ENCODE results near the gene TAF11L14.

Gene TAF11L14

DNA sequence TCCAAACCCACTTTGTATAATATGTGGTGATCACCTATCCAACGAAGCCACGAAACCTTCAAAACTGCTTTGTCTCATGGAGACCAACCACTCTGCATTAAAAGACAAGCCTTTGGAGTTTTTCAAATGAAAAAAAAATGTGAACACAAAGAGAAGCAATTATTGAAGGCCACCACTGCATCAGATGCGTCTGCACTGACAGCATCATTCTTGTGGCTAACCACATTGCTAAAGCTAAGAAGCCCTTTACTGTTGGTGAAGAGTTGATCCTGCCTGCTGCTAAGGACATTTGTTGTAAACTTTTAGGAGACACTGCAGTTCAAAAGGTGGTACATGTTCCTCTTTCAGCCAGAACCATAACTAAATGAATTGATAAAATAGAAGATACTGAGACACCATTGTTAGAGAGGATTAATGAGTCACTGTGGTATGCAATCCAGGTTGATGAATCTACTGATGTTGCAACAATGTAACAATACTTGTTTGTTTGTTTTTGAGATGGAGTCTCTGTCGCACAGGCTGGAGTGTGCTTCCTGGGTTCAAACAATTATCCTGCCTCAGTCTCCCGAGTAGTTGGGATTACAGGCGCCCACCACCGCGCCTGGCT is 45.4 kb downstream of the TAF11L14 start:
- no peak for DNase-seq (ENCODE audit: low read depth)

- DNase-seq (ENCODE audit: low read depth): no peak
Observed at GRCh38 chr5:17680737-17681136, 46.5 kb downstream of the TAF11L14 start.
